Endodermal cell (in vitro differentiated cells): ENCODE results near the gene TBX18. TPM values are rescaled to one million over a fixed set of nuclear protein-coding genes. Genes with fewer than 3 reads are reported as not detected.

ENCODE experiments used
- DNase-seq: peaks from one replicate; pipeline ENCODE4 v3.0.0-alpha.2; 2017
- H3K27ac ChIP-seq: 2 replicates; pipeline ENCODE4 v1.5.1; 2013; ENCODE audit warnings: mild to moderate bottlenecking, low read depth, low read length, moderate library complexity
- H3K27me3 ChIP-seq: 2 replicates; pipeline ENCODE4 v1.6.1; 2013; ENCODE audit warnings: mild to moderate bottlenecking, low read length, moderate library complexity; ENCODE audit not compliant: insufficient read depth, control insufficient read depth, poor library complexity, severe bottlenecking
- H3K36me3 ChIP-seq: 2 replicates; pipeline ENCODE4 v1.7.0; 2013; ENCODE audit warnings: mild to moderate bottlenecking, low read length, moderate library complexity; ENCODE audit not compliant: control insufficient read depth, insufficient read depth
- H3K4me1 ChIP-seq: one replicate; pipeline ENCODE4 v1.7.0; 2013; ENCODE audit warnings: low read length; ENCODE audit not compliant: control insufficient read depth, insufficient read depth
- H3K4me3 ChIP-seq: 2 replicates; pipeline ENCODE4 v1.5.1; 2013; ENCODE audit warnings: mild to moderate bottlenecking, low read length, moderate library complexity
- H3K9ac ChIP-seq: 2 replicates; pipeline ENCODE4 v1.6.1; 2013; ENCODE audit warnings: mild to moderate bottlenecking, low read length, moderate library complexity; ENCODE audit not compliant: poor library complexity, severe bottlenecking; ENCODE audit errors: extremely low read depth
- H3K9me3 ChIP-seq: 2 replicates; pipeline ENCODE4 v1.6.1; 2013; ENCODE audit warnings: mild to moderate bottlenecking, low read length, moderate library complexity; ENCODE audit not compliant: control insufficient read depth
- H3K27ac Mint-ChIP-seq: 2 replicates; pipeline ENCODE4 v1.8.0; 2020; ENCODE audit warnings: mixed read lengths
- H3K27me3 Mint-ChIP-seq: 2 replicates; pipeline ENCODE4 v1.8.0; 2021; ENCODE audit warnings: mild to moderate bottlenecking, mixed read lengths; ENCODE audit not compliant: insufficient read depth
- H3K36me3 Mint-ChIP-seq: 2 replicates; pipeline ENCODE4 v1.8.0; 2020; ENCODE audit warnings: low read depth, mixed read lengths
- H3K4me1 Mint-ChIP-seq: 2 replicates; pipeline ENCODE4 v1.8.0; 2020; ENCODE audit warnings: mixed read lengths
- H3K4me3 Mint-ChIP-seq: 2 replicates; pipeline ENCODE4 v1.8.0; 2020; ENCODE audit warnings: mild to moderate bottlenecking, moderate library complexity, mixed read lengths
- H3K9me3 Mint-ChIP-seq: 2 replicates; pipeline ENCODE4 v1.8.0; 2020; ENCODE audit warnings: mild to moderate bottlenecking, mixed read lengths
- WGBS, 2 experiments: methylation state at CpG; one replicate each; pipeline versions ENCODE4 v1.1.5 to v1.1.7; 2013; ENCODE audit warnings: missing lambda C conversion rate in 2 of 2, mixed read lengths in 1 of 2; ENCODE audit not compliant: insufficient coverage in 1 of 2, insufficient read length in 1 of 2; 5-methylcytosine and 5-hydroxymethylcytosine counted together
- total RNA-seq, 2 donors: library from RNA; stranded (reverse); fragmentation: NEBNext Ultra II Directional in 1 of 2; extraction: Animal tissue kit (Norgen Biotek cat#: 25700) in 1 of 2; gene quantifications; 2 replicates in 1 of 2; 3 replicates in 1 of 2; pipeline ENCODE4 v1.2.1, GENCODE V29; 2021
- TF ChIP-seq, protein P1 (sequence below): fragments of 200-600 bp; sonication (generic); conservative IDR thresholded peaks from 2 replicates; pipeline ENCODE4 v1.5.0; 2021; ENCODE audit warnings: antibody characterized with exemption, mild to moderate bottlenecking

Gene TBX18
- total RNA-seq, 2 donors from 2014 or later = 1.3 to 2.3 TPM

DNA sequence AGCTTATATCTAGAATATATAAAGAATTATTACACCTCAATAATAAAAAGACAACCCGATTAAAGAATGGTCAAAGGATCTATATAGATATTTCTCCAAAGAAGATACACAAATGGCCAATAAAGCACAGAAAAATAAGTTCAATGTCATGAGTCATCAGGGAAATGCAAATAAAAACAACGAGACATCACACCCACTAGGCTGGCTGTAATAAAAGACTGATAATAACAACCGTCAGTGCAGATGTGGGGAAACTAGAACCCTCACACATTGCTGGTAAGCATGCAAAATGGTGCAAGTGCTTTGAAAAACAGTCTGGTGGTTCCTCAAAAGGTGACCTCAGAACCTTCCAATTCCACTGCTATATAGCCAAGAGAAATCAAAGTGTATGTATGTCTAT lies 33.0 kb downstream of the TBX18 start:
- TF ChIP-seq, protein P1, sequence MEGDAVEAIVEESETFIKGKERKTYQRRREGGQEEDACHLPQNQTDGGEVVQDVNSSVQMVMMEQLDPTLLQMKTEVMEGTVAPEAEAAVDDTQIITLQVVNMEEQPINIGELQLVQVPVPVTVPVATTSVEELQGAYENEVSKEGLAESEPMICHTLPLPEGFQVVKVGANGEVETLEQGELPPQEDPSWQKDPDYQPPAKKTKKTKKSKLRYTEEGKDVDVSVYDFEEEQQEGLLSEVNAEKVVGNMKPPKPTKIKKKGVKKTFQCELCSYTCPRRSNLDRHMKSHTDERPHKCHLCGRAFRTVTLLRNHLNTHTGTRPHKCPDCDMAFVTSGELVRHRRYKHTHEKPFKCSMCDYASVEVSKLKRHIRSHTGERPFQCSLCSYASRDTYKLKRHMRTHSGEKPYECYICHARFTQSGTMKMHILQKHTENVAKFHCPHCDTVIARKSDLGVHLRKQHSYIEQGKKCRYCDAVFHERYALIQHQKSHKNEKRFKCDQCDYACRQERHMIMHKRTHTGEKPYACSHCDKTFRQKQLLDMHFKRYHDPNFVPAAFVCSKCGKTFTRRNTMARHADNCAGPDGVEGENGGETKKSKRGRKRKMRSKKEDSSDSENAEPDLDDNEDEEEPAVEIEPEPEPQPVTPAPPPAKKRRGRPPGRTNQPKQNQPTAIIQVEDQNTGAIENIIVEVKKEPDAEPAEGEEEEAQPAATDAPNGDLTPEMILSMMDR = no peak
- Histone ChIP-seq H3K27me3 (no peaks in the 10 kb centered on the region), H3K4me1 (no peaks in the 10 kb centered on the region), H3K9me3 (no peaks in the 10 kb centered on the region), H3K27ac (no peak overlapping the region), H3K9ac (no peak overlapping the region), H3K36me3 (no peaks in the 10 kb centered on the region), H3K4me3 (no peak overlapping the region)
- no peak for DNase-seq
- Mint-ChIP-seq H3K36me3 (no peaks in the 10 kb centered on the region), H3K27me3 (peaks cover 5% of the 10 kb centered on the region), H3K4me3 (no peak overlapping the region), H3K9me3 (no peaks in the 10 kb centered on the region), H3K27ac (no peak overlapping the region), H3K4me1 (peaks cover 7% of the 10 kb centered on the region)
- whole genome bisulfite sequencing, 2 experiments = 67 to 91% methylated on average over 1 to 3 of the region's 3 CpGs

DNA sequence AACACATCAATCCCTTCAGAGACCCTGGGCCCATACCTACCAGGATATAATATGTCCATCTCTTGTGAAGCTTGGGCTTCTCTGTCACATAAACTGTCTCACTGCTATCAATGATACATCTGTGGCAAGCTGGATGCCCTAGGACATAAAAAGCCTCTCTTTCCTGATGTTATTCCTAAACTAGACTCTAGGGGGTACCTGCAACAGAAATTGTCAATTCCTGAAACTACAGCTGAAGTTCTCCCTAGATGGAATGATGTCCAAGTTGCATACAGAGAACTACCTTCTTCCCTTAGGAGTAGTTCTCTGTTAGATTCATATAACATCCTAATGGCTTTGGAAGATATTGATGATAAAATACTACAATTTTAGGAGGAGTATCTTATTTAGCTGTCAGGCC lies 35.8 kb downstream of the TBX18 start:
- Histone ChIP-seq H3K9ac (no peak overlapping the region), H3K36me3 (no peaks in the 10 kb centered on the region), H3K4me3 (no peak overlapping the region), H3K9me3 (no peaks in the 10 kb centered on the region), H3K4me1 (no peaks in the 10 kb centered on the region), H3K27me3 (no peaks in the 10 kb centered on the region), H3K27ac (no peak overlapping the region)
- Mint-ChIP-seq H3K27ac (no peak overlapping the region), H3K4me1 (peaks cover 2% of the 10 kb centered on the region), H3K27me3 (peaks cover 13% of the 10 kb centered on the region), H3K9me3 (no peaks in the 10 kb centered on the region), H3K36me3 (no peaks in the 10 kb centered on the region), H3K4me3 (no peak overlapping the region)
- no peak for DNase-seq
- TF ChIP-seq, protein P1 = peak; percentile 76

DNA sequence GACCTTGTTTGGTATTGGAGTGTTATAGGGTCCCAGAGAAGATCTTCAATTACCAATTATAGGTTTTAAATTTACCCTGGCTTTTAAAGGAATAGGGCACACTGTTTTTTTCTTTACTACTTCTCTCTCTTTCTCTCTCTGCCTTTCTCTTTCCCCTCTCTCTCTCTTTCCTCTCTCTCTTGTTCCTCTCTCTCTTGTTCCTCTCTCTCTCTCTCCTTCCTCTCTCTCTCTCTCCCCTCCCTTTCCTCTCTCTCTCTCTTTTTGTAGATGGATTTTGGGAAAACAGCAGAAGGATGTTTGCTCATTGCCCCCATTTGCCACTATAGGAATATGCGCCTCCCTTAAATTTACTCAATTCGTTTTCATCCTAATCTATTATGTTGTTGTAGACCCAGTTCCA lies 45.2 kb downstream of the TBX18 start:
- DNase-seq = no peak
- Histone ChIP-seq H3K4me1 (peaks cover 3% of the 10 kb centered on the region), H3K4me3 (no peak overlapping the region), H3K36me3 (no peaks in the 10 kb centered on the region), H3K27ac (no peak overlapping the region), H3K27me3 (no peaks in the 10 kb centered on the region), H3K9ac (no peak overlapping the region), H3K9me3 (no peaks in the 10 kb centered on the region)
- Mint-ChIP-seq H3K27ac (peak overlapping the region; percentile 79), H3K27me3 (no peaks in the 10 kb centered on the region), H3K4me3 (peak overlapping the region; percentile 10), H3K9me3 (no peaks in the 10 kb centered on the region), H3K4me1 (peaks cover 21% of the 10 kb centered on the region), H3K36me3 (no peaks in the 10 kb centered on the region)
- TF ChIP-seq, protein P1 = no peak
- WGBS, 2 experiments = 83% methylated on average over 2 of the region's 2 CpGs; no CpG with 5 or more reads in 1 of the 2 experiments
